Measurements from ENCODE around the gene PLCB1. TPM values are rescaled to one million over a fixed set of nuclear protein-coding genes. Genes with fewer than 3 reads are reported as not detected.

PLCB1 gene
- polyA plus RNA-seq, 1 experiment, result 16.4 TPM

GRCh38 chr20:8527998-8528723 lies 396.1 kb downstream of the PLCB1 start:
- Histone ChIP-seq H3K27ac (ENCODE audit: low read depth, low read length) (peak overlapping the region; percentile 25), H3K27me3 (ENCODE audit: control insufficient read depth, insufficient read depth, low read length) (no peaks in the 10 kb centered on the region), H3K4me3 (ENCODE audit: low read depth, low read length) (no peak overlapping the region), H3K9me3 (ENCODE audit: control insufficient read depth, insufficient read depth, low read length) (no peaks in the 10 kb centered on the region)
- peak; percentile 51 for DNase-seq (ENCODE audit: low read depth, low spot score)
- TF ChIP-seq CTCF (IDR thresholded peaks at IDR 0.05; ENCODE audit: low read depth, low read length), result no peak
- ChIA-PET CTCF (interaction anchor here (1.3 to 2.9 kb wide), 3 partner anchors 7 to 397 kb away, joined by 3 to 16 read pairs (median 4); no protein-coding TSS in a partner anchor), POLR2A (no interaction called here)

- POLR2A ChIA-PET, result no interaction called here
Observed at GRCh38 chr20:8530022-8530421, 398.0 kb downstream of the PLCB1 start.

GRCh38 chr20:8532169-8532568 lies 400.1 kb downstream of the PLCB1 start:
- CTCF ChIA-PET, result no interaction called here
- DNase-seq (ENCODE audit: low read depth, low spot score), result no peak

More at GRCh38 chr20:8530022-8530421, 398.0 kb downstream of the PLCB1 start:
- no peaks in the 10 kb centered on the region for H3K27me3 ChIP-seq (ENCODE audit: control insufficient read depth, insufficient read depth, low read length)
- H3K27ac ChIP-seq (ENCODE audit: low read depth, low read length), result no peak overlapping the region
- no peak for TF ChIP-seq CTCF (IDR thresholded peaks at IDR 0.05; ENCODE audit: low read depth, low read length)
- H3K4me3 ChIP-seq (ENCODE audit: low read depth, low read length), result no peak overlapping the region
- H3K9me3 ChIP-seq (ENCODE audit: control insufficient read depth, insufficient read depth, low read length), result no peaks in the 10 kb centered on the region
- CTCF ChIA-PET, result interaction anchor here (1.4 kb wide), 1 partner anchor 14 kb away, joined by 3 read pairs; no protein-coding TSS in a partner anchor
- no peak for DNase-seq (ENCODE audit: low read depth, low spot score)

DNA sequence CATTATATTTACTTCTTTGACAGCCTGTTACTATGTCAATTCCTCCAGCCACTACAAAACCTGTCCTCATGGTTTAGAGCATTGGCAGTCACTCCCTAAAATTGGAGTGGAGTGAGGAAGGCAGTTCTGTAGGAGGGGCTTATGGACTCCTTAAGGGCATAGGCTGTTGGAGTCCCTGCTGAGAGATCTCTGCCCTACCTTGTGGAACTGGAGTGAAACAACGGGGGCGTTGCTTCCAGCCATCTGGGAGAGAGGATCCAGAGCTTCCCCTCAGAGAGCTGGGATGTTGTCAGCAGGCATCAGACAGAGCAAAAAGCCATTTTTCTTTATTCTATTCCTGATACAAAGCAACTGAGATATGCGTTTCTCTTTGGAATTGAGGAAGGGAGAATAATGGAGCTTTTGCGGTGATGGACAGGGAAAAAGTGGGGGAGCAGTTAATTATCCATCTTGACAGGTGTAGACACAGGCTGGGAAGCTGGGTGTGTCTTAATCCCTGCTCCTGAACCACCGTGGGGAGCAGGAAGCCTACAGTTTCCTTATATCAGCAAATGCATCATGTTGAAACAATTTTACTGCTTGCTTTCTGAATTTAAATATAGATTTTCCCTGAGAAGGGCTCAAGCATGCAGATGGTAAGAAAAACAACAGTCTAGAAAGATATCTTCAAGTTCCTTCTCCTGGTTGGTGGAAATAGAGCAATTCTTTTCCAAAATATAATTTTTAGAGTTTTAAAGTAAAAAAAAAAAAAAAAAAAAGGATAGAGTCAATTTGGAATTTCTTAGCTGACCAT lies 402.5 kb downstream of the PLCB1 start:
- H3K9me3 ChIP-seq (ENCODE audit: control insufficient read depth, insufficient read depth, low read length), result no peaks in the 10 kb centered on the region
- POLR2A ChIA-PET, result no interaction called here
- CTCF ChIA-PET, result interaction anchor here (0.6 to 5.2 kb wide), 16 partner anchors 12 to 1210 kb away, joined by 3 to 47 read pairs (median 4); no protein-coding TSS in a partner anchor
- TF ChIP-seq CTCF (IDR thresholded peaks at IDR 0.05; ENCODE audit: low read depth, low read length), result no peak
- no peak overlapping the region for H3K27ac ChIP-seq (ENCODE audit: low read depth, low read length)
- no peaks in the 10 kb centered on the region for H3K27me3 ChIP-seq (ENCODE audit: control insufficient read depth, insufficient read depth, low read length)
- H3K4me3 ChIP-seq (ENCODE audit: low read depth, low read length), result no peak overlapping the region
- DNase-seq (ENCODE audit: low read depth, low spot score), result no peak

More at GRCh38 chr20:8532169-8532568, 400.1 kb downstream of the PLCB1 start:
- Histone ChIP-seq H3K9me3 (ENCODE audit: control insufficient read depth, insufficient read depth, low read length) (no peaks in the 10 kb centered on the region), H3K27ac (ENCODE audit: low read depth, low read length) (no peak overlapping the region), H3K4me3 (ENCODE audit: low read depth, low read length) (no peak overlapping the region), H3K27me3 (ENCODE audit: control insufficient read depth, insufficient read depth, low read length) (no peaks in the 10 kb centered on the region)
- no peak for TF ChIP-seq CTCF (IDR thresholded peaks at IDR 0.05; ENCODE audit: low read depth, low read length)
- POLR2A ChIA-PET, result no interaction called here

Data from AG04450 (cell line).